Adrenal gland (tissue), 12 donors: ENCODE results near the gene TRMT11. TPM values are rescaled to one million over a fixed set of nuclear protein-coding genes. Genes with fewer than 3 reads are reported as not detected.

ENCODE experiments used
- DNase-seq, 7 donors: peaks; one replicate each; pipeline ENCODE4 v3.0.0-alpha.2; 2019 to 2020
- H3K27ac ChIP-seq, 5 donors: fragments of 200-600 bp; sonication (generic) in 4 of 5; 1 replicate in 3 of 5; 2 replicates in 2 of 5; pipeline versions ENCODE4 v1.5.1 to v1.8.0; 2016 to 2020; ENCODE audit warnings: mild to moderate bottlenecking in 1 of 5
- H3K27me3 ChIP-seq: fragments of 200-600 bp; 2 replicates; pipeline ENCODE4 v1.8.0; 2021
- H3K36me3 ChIP-seq, 2 donors: fragments of 200-600 bp; replicated peaks in 1 of 2; 1 replicate in 1 of 2; 2 replicates in 1 of 2; pipeline versions ENCODE4 v1.5.1 to v1.8.0; 2018 to 2022
- H3K4me1 ChIP-seq, 2 donors: fragments of 200-600 bp; replicated peaks in 1 of 2; 1 replicate in 1 of 2; 2 replicates in 1 of 2; pipeline versions ENCODE4 v1.5.1 to v1.8.0; 2018 to 2021
- H3K4me3 ChIP-seq, 4 donors: fragments of 200-600 bp; sonication (generic) in 3 of 4; one replicate each; pipeline ENCODE4 v1.5.1; 2016 to 2018
- H3K9me3 ChIP-seq, 3 donors: fragments of 200-600 bp; sonication (generic) in 1 of 3; replicated peaks in 1 of 3; 1 replicate in 2 of 3; 2 replicates in 1 of 3; pipeline versions ENCODE4 v1.5.1 to v1.8.0; 2016 to 2021
- CTCF ChIP-seq, 6 experiments: fragments of 450-650 bp in 4 of 6; fragments of 200-600 bp in 2 of 6; sonication (generic) in 1 of 6; IDR thresholded peaks; 1 replicate in 5 of 6; 2 replicates in 1 of 6; pipeline versions ENCODE4 v1.5.1 to v1.8.0; 2016 to 2021; ENCODE audit warnings: antibody characterized with exemption in 6 of 6, mild to moderate bottlenecking in 2 of 6, moderate library complexity in 1 of 6
- POLR2A ChIP-seq, 2 donors: fragments of 450-650 bp; IDR thresholded peaks; one replicate each; pipeline ENCODE4 v1.6.1; 2017; ENCODE audit warnings: antibody characterized with exemption in 2 of 2, mild to moderate bottlenecking in 2 of 2, moderate library complexity in 1 of 2
- WGBS, 4 donors: extraction: QIAGEN DNeasy Blood & Tissue Kit in 2 of 4; methylation state at CpG; one replicate each; pipeline versions ENCODE4 v1.1.5 to v1.1.7; 2013 to 2017; 5-methylcytosine and 5-hydroxymethylcytosine counted together
- intact Hi-C, 2 donors: fragments of 100-400 bp; cut with DNase I; formaldehyde crosslinking; loops; one replicate each; pipeline versions ENCODE4 v1.14.1 to v1.15.0; 2022 to 2023
- polyA plus RNA-seq, 3 donors: library from polyadenylated mRNA; stranded (reverse); fragments of 200-250 nt in 2 of 3; fragments of 350-450 nt in 1 of 3; fragmentation: Illumina TruSeq in 1 of 3; extraction: RNeasy Lipid Tissue Mini Kit (QIAGEN cat#74804) in 1 of 3; gene quantifications; one replicate each; pipeline ENCODE4 v1.2.3, GENCODE V29; 2013 to 2014
- total RNA-seq, 9 donors: library from RNA; depleted of rRNA in 4 of 9; stranded (reverse); fragments of >200 nt in 4 of 9; fragments of 120-200 nt in 1 of 9; fragmentation: NEBNext Ultra II Directional in 1 of 9; extraction: Animal tissue kit (Norgen Biotek cat#: 25700) in 1 of 9; gene quantifications; one replicate each; pipeline versions ENCODE4 v1.1.0 to v1.2.4, GENCODE V29; 2013 to 2023
- donor health status: healthy with polysubstance abuse.
- donor health status: Bipolar disorder and iron deficiency.
- donor health status: DM: yes; HTN: yes; CAD: no.
- donor health status: DM: no; HTN: no; CAD: no.
- donor health status: DM: no; HTN: no; CAD: no.
- donor health status: DM: yes; HTN: yes; CAD: no.

TRMT11 gene
- total and polyA plus RNA-seq, 12 donors, result 9.7 to 29.9 (median 17.9) TPM

- H3K4me1 ChIP-seq, result peaks cover 0 to 5% of the 10 kb centered on the region in 2 donors
- 88 to 96% (median 94%) methylated on average over 6 of the region's 6 CpGs for WGBS, 4 donors
- no peak for DNase-seq
- H3K27ac ChIP-seq, result no peak overlapping the region
- TF ChIP-seq CTCF (IDR thresholded peaks at IDR 0.05) (no peak), POLR2A (IDR thresholded peaks at IDR 0.05) (no peak)
- no peaks in the 10 kb centered on the region for H3K9me3 ChIP-seq
- intact Hi-C loops, result no loop called here
- no peak overlapping the region for H3K4me3 ChIP-seq
- no peaks in the 10 kb centered on the region for H3K36me3 ChIP-seq
- H3K27me3 ChIP-seq, result no peaks in the 10 kb centered on the region
These were observed 83.1 kb downstream of the TRMT11 start for GRCh38 chr6:126069449-126069848.

GRCh38 chr6:126071000-126071647 is 84.8 kb downstream of the TRMT11 start:
- Histone ChIP-seq H3K4me1 (no peaks in the 10 kb centered on the region), H3K27me3 (no peaks in the 10 kb centered on the region), H3K9me3 (no peaks in the 10 kb centered on the region), H3K27ac (peak overlapping the region in 1 of 5 donors; percentile 27), H3K36me3 (no peaks in the 10 kb centered on the region), H3K4me3 (no peak overlapping the region)
- DNase-seq, result no peak
- TF ChIP-seq CTCF (IDR thresholded peaks at IDR 0.05) (no peak), POLR2A (IDR thresholded peaks at IDR 0.05) (no peak)
- intact Hi-C loops, result no loop called here
- 77 to 85% (median 80%) methylated on average over 7 of the region's 7 CpGs for WGBS, 4 donors

GRCh38 chr6:126072172-126072571 is 85.8 kb downstream of the TRMT11 start:
- WGBS, 4 donors, result 90 to 92% (median 90%) methylated on average over 3 of the region's 3 CpGs
- no peaks in the 10 kb centered on the region for H3K27me3 ChIP-seq
- no peak overlapping the region for H3K27ac ChIP-seq
- TF ChIP-seq POLR2A (IDR thresholded peaks at IDR 0.05), result no peak
- TF ChIP-seq CTCF (IDR thresholded peaks at IDR 0.05), result no peak
- intact Hi-C loops, result no loop called here
- H3K9me3 ChIP-seq, result no peaks in the 10 kb centered on the region
- H3K4me3 ChIP-seq, result no peak overlapping the region
- no peak for DNase-seq
- peaks cover 0 to 7% of the 10 kb centered on the region in 2 donors for H3K4me1 ChIP-seq
- no peaks in the 10 kb centered on the region for H3K36me3 ChIP-seq

GRCh38 chr6:126072834-126073233 is 86.5 kb downstream of the TRMT11 start:
- H3K36me3 ChIP-seq, result no peaks in the 10 kb centered on the region
- H3K4me3 ChIP-seq, result no peak overlapping the region
- no peaks in the 10 kb centered on the region for H3K9me3 ChIP-seq
- TF ChIP-seq POLR2A (IDR thresholded peaks at IDR 0.05) (no peak), CTCF (IDR thresholded peaks at IDR 0.05) (no peak)
- no peaks in the 10 kb centered on the region for H3K27me3 ChIP-seq
- intact Hi-C loops, result no loop called here
- WGBS, 4 donors, result 89 to 100% (median 94%) methylated on average over 2 of the region's 2 CpGs
- no peak for DNase-seq
- no peak overlapping the region for H3K27ac ChIP-seq
- peaks cover 0 to 7% of the 10 kb centered on the region in 2 donors for H3K4me1 ChIP-seq
